Loucy (cell line): ENCODE results near the gene YIF1B.

Source experiments
- EZH2phosphoT487 ChIP-seq: fragments of 200-600 bp; IDR thresholded peaks from 2 replicates; pipeline ENCODE4 v1.6.1; 2018; ENCODE audit warnings: antibody characterized with exemption, mild to moderate bottlenecking, moderate library complexity, borderline replicate concordance
- TF ChIP-seq, protein P1 (sequence below): fragments of 200-600 bp; sonication (generic); conservative IDR thresholded peaks from 2 replicates; pipeline ENCODE4 v1.5.1; 2014; ENCODE audit warnings: mild to moderate bottlenecking, antibody characterized with exemption, low read length

DNA sequence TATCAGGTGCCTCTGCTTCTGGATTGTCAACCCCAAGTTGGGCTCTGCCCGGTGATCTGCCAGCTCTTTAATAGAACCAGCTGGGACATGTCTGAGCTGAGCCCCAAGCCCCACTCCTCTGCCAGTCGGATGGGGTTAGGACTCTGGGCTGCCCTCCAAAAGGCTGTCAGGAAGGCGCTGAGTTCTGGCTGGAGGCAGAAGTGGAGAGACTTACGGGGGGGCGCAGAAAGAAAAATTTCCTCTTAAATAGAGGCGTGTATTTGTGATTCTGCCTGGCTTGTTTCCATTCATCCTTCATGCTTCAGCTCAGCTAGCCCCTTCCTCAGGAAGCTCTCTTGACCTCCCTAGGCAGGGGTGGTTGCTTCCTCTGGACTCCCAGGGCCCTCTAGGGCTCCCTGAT is 2.9 kb upstream of the YIF1B start:
- TF ChIP-seq, protein P1, sequence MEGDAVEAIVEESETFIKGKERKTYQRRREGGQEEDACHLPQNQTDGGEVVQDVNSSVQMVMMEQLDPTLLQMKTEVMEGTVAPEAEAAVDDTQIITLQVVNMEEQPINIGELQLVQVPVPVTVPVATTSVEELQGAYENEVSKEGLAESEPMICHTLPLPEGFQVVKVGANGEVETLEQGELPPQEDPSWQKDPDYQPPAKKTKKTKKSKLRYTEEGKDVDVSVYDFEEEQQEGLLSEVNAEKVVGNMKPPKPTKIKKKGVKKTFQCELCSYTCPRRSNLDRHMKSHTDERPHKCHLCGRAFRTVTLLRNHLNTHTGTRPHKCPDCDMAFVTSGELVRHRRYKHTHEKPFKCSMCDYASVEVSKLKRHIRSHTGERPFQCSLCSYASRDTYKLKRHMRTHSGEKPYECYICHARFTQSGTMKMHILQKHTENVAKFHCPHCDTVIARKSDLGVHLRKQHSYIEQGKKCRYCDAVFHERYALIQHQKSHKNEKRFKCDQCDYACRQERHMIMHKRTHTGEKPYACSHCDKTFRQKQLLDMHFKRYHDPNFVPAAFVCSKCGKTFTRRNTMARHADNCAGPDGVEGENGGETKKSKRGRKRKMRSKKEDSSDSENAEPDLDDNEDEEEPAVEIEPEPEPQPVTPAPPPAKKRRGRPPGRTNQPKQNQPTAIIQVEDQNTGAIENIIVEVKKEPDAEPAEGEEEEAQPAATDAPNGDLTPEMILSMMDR, result no peak
- TF ChIP-seq EZH2phosphoT487, result no peak
